K562 (cell line): ENCODE data around the gene CDC42SE2. TPM values are rescaled to one million over a fixed set of nuclear protein-coding genes. Genes with fewer than 3 reads are reported as not detected.

ENCODE experiments used
- CTCFL ChIP-seq: IDR thresholded peaks from 2 replicates; pipeline ENCODE4 v1.6.1; 2011; ENCODE audit warnings: borderline replicate concordance, low read depth, mild to moderate bottlenecking, moderate library complexity, low read length; ENCODE audit not compliant: insufficient read depth, poor library complexity, severe bottlenecking
- DACH1 ChIP-seq: fragments of 450-650 bp; IDR thresholded peaks from 2 replicates; pipeline ENCODE4 v1.6.1; 2018; ENCODE audit not compliant: partially characterized antibody
- DMBX1 ChIP-seq: fragments of 250-450 bp; sonication (Bioruptor Pico); IDR thresholded peaks from 2 replicates; pipeline ENCODE4 v1.8.0; 2022; ENCODE audit warnings: inconsistent platforms, mild to moderate bottlenecking, moderate library complexity, borderline replicate concordance
- ERF ChIP-seq: fragments of 450-650 bp; formaldehyde crosslinking; IDR thresholded peaks from 2 replicates; pipeline ENCODE4 v1.4.0; 2020; ENCODE audit warnings: mild to moderate bottlenecking, mixed read lengths
- HMBOX1 ChIP-seq: sonication (generic); IDR thresholded peaks from 2 replicates; pipeline ENCODE4 v1.6.1; 2016
- KLF10 ChIP-seq: fragments of 250-450 bp; sonication (Bioruptor Pico); IDR thresholded peaks from 2 replicates; pipeline ENCODE4 v1.6.1; 2021; ENCODE audit warnings: matching md5 sums
- KLF13 ChIP-seq: fragments of 450-650 bp; IDR thresholded peaks from 2 replicates; pipeline ENCODE4 v1.6.1; 2016; ENCODE audit warnings: missing genetic modification characterization, low read depth, mild to moderate bottlenecking, missing compliant biosample characterization, moderate library complexity, borderline replicate concordance
- MNT ChIP-seq, 2 experiments: fragments of 450-650 bp; conservative IDR thresholded peaks; 2 replicates each; pipeline ENCODE4 v1.6.1; 2017; ENCODE audit warnings: mild to moderate bottlenecking in 2 of 2, moderate library complexity in 2 of 2
- MYNN ChIP-seq, 2 experiments: sonication (generic); formaldehyde crosslinking in 1 of 2; IDR thresholded peaks; 2 replicates each; pipeline versions ENCODE4 v1.5.0 to v1.6.1; 2016 to 2020; ENCODE audit warnings: antibody characterized with exemption in 1 of 2, missing genetic modification reagents in 1 of 2
- NFATC3 ChIP-seq: fragments of 450-650 bp; IDR thresholded peaks from 2 replicates; pipeline ENCODE4 v1.6.1; 2017; ENCODE audit warnings: mild to moderate bottlenecking
- NFXL1 ChIP-seq: fragments of 450-650 bp; formaldehyde crosslinking; IDR thresholded peaks from 2 replicates; pipeline ENCODE4 v1.4.0; 2021; ENCODE audit warnings: mild to moderate bottlenecking
- NR2C2 ChIP-seq, 2 experiments: fragments of 200-800 bp in 1 of 2; sonication (Bioruptor generic) in 1 of 2; sonication (generic) in 1 of 2; formaldehyde crosslinking in 1 of 2; IDR thresholded peaks; 2 replicates each; pipeline versions ENCODE4 v1.6.1 to v1.8.0; 2016 to 2022; ENCODE audit warnings: mild to moderate bottlenecking in 1 of 2, missing compliant biosample characterization in 1 of 2, missing genetic modification characterization in 1 of 2, missing genetic modification reagents in 1 of 2
- PATZ1 ChIP-seq: fragments of 250-450 bp; sonication (Bioruptor Pico); IDR thresholded peaks from 2 replicates; pipeline ENCODE4 v1.5.0; 2020; ENCODE audit warnings: mild to moderate bottlenecking, borderline replicate concordance
- POLR3G ChIP-seq: IDR thresholded peaks from 2 replicates; pipeline ENCODE4 v1.6.1; 2011; ENCODE audit not compliant: insufficient read length, insufficient replicate concordance; ENCODE audit errors: extremely low read depth
- TSC22D4 ChIP-seq: fragments of 450-650 bp; IDR thresholded peaks from 2 replicates; pipeline ENCODE4 v1.6.1; 2016; ENCODE audit warnings: missing genetic modification characterization, missing biosample characterization, control low read depth
- YBX1 ChIP-seq: fragments of 450-650 bp; IDR thresholded peaks from 2 replicates; pipeline ENCODE4 v1.7.1; 2016; ENCODE audit warnings: mild to moderate bottlenecking
- ZBTB26 ChIP-seq: fragments of 450-650 bp; formaldehyde crosslinking; IDR thresholded peaks from 2 replicates; pipeline ENCODE4 v1.4.0; 2022; ENCODE audit warnings: missing genetic modification characterization
- ZNF644 ChIP-seq: fragments of 200-800 bp; sonication (Bioruptor generic); IDR thresholded peaks from 2 replicates; pipeline ENCODE4 v1.6.1; 2016; ENCODE audit warnings: low read depth, missing genetic modification characterization, missing compliant biosample characterization
- polyA plus RNA-seq, 8 experiments: library from polyadenylated mRNA; depleted of rRNA in 4 of 8; stranded (reverse) in 5 of 8; unstranded in 3 of 8; fragments of >200 nt; fragmentation: Nextera tagmentation in 2 of 8; fragmentation: Illumina TruSeq in 1 of 8; extraction: Ambion mirVana in 2 of 8; extraction: Trizol in 1 of 8; gene quantifications; 2 replicates each; pipeline versions ENCODE4 v1.2.1 to v1.2.3, GENCODE V29; 2011 to 2014; ENCODE audit warnings: inconsistent platforms in 1 of 8, missing spikeins in 1 of 8
- total RNA-seq, 7 experiments: library from RNA; depleted of rRNA in 6 of 7; stranded (reverse); fragments of >200 nt in 6 of 7; fragmentation: Illumina TruSeq in 2 of 7; extraction: Trizol in 2 of 7; gene quantifications; 2 replicates each; pipeline versions ENCODE4 v1.2.1 to v1.2.3, GENCODE V29; 2011 to 2021; ENCODE audit warnings: low replicate concordance in 1 of 7

The CDC42SE2 gene
- total and polyA plus RNA-seq, 9 of the 15 experiments (the other 6 are each of a cell fraction or from before 2014, with no cell fraction given), result 24.8 to 44.3 (median 32.7) TPM

- TF ChIP-seq CTCFL, result no peak
- TF ChIP-seq KLF13 (tag), result no peak
- TF ChIP-seq ZNF644 (tag), result no peak
- no peak for TF ChIP-seq NR2C2 (CRISPR knock-in tag; IDR thresholded peaks at IDR 0.05)
- 0 out of 2 replicates have a peak, but pooled peaks have one; percentile 29 for TF ChIP-seq NR2C2 (tag; IDR thresholded peaks at IDR 0.05)
- no peak for TF ChIP-seq YBX1
- no peak for TF ChIP-seq KLF10 (CRISPR knock-in tag)
- TF ChIP-seq TSC22D4 (tag), result no peak
- no peak for TF ChIP-seq DACH1
- no peak for TF ChIP-seq ERF (CRISPR knock-in tag)
- TF ChIP-seq ZBTB26, result no peak
- TF ChIP-seq MNT (conservative IDR thresholded peaks at IDR 0.05), result 0 out of 4 replicates have a peak, but pooled peaks of 1 of the 2 experiments have one; percentile 4
- TF ChIP-seq MYNN (IDR thresholded peaks at IDR 0.05), result no peak
- no peak for TF ChIP-seq MYNN (CRISPR knock-in tag; IDR thresholded peaks at IDR 0.05)
- TF ChIP-seq NFXL1 (CRISPR knock-in tag), result no peak
- no peak for TF ChIP-seq DMBX1 (CRISPR knock-in tag)
- TF ChIP-seq NFATC3, result no peak
- no peak for TF ChIP-seq POLR3G
- no peak for TF ChIP-seq PATZ1 (CRISPR knock-in tag)
- TF ChIP-seq HMBOX1, result no peak
These were observed 115.9 kb downstream of the CDC42SE2 start (continued) for GRCh38 chr5:131379723-131380122.
